GM18909 (cell line): Measurements from ENCODE around the gene UACA.
"Not testable (repeated sequence)": the region's sequence is repeated elsewhere in the genome, so short reads cannot be mapped to it uniquely, and the experiment has no call there.

ENCODE experiments used
- ATAC-seq: cut with Tn5 transposase; IDR thresholded peaks from one replicate; pipeline ENCODE4 v1.9.1; 2021; ENCODE audit warnings: mild to moderate bottlenecking; ENCODE audit not compliant: unreplicated experiment, poor library complexity

Gene UACA

GRCh38 chr15:70758790-70759462 lies 4.4 kb downstream of the UACA start:
- no peak for ATAC-seq

GRCh38 chr15:70757627-70758026 lies 5.7 kb downstream of the UACA start:
- no peak for ATAC-seq

GRCh38 chr15:70754862-70755261 lies 8.5 kb downstream of the UACA start:
- no peak for ATAC-seq

- no peak for ATAC-seq
Measured at GRCh38 chr15:70753101-70753829, 10.1 kb downstream of the UACA start.

GRCh38 chr15:70752193-70752635 lies 11.1 kb downstream of the UACA start:
- no peak for ATAC-seq

- ATAC-seq, result no peak
Measured at GRCh38 chr15:70750203-70750869, 13.0 kb downstream of the UACA start.

GRCh38 chr15:70748281-70748747 lies 15.0 kb downstream of the UACA start:
- no peak for ATAC-seq

GRCh38 chr15:70746598-70746997 lies 16.8 kb downstream of the UACA start:
- ATAC-seq, result not testable (repeated sequence)

GRCh38 chr15:70742928-70743327 lies 20.4 kb downstream of the UACA start:
- ATAC-seq, result no peak

- ATAC-seq, result no peak
Measured at GRCh38 chr15:70741677-70742293, 21.6 kb downstream of the UACA start.

- ATAC-seq, result no peak
Measured at GRCh38 chr15:70741107-70741531, 22.2 kb downstream of the UACA start.

GRCh38 chr15:70735040-70735439 lies 28.3 kb downstream of the UACA start:
- ATAC-seq, result not testable (repeated sequence)

GRCh38 chr15:70729164-70729563 lies 34.2 kb downstream of the UACA start:
- no peak for ATAC-seq

GRCh38 chr15:70726753-70727152 lies 36.6 kb downstream of the UACA start:
- no peak for ATAC-seq

- ATAC-seq, result no peak
Measured at GRCh38 chr15:70723927-70724326, 39.4 kb downstream of the UACA start.

- no peak for ATAC-seq
Measured at GRCh38 chr15:70723122-70723422, 40.3 kb downstream of the UACA start.

- no peak for ATAC-seq
Measured at GRCh38 chr15:70722266-70723121, 40.9 kb downstream of the UACA start.

GRCh38 chr15:70720228-70721016 lies 42.9 kb downstream of the UACA start:
- ATAC-seq, result no peak

GRCh38 chr15:70717237-70717793 lies 46.0 kb downstream of the UACA start:
- no peak for ATAC-seq
